ENCODE data around the gene ARFIP2. TPM values are rescaled to one million over a fixed set of nuclear protein-coding genes. Genes with fewer than 3 reads are reported as not detected.

The ARFIP2 gene
- total RNA-seq, 1 experiment from 2014 or later: 55.1 TPM

DNA sequence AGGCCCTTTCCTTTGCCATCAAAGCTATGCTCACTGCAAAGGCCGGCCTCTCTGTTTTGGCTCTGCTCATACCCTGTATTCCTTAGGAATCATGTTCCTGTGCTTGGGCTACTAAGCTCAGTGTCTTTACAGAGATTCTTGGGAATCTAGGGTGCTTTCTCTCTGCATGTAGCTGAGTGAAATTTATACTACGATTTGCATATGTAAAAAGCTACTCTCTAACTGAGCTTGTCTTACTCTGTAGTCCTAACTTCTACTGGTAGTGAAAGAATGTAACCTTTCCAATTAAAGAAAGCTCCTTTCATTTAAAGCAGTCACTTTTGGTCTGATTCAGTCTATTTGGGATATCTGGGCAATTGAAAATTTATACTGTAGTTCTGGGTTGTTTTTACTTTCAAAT, 48.1 kb upstream of the ARFIP2 start:
- H3K4me3 Mint-ChIP-seq: no peak overlapping the region
- H3K18ac ChIP-seq (ENCODE audit: insufficient read length, low read depth, low read length): no peak overlapping the region
- H3K9me3 ChIP-seq (ENCODE audit: control insufficient read depth, low read depth, low read length): no peaks in the 10 kb centered on the region
- TF ChIP-seq, protein P1, sequence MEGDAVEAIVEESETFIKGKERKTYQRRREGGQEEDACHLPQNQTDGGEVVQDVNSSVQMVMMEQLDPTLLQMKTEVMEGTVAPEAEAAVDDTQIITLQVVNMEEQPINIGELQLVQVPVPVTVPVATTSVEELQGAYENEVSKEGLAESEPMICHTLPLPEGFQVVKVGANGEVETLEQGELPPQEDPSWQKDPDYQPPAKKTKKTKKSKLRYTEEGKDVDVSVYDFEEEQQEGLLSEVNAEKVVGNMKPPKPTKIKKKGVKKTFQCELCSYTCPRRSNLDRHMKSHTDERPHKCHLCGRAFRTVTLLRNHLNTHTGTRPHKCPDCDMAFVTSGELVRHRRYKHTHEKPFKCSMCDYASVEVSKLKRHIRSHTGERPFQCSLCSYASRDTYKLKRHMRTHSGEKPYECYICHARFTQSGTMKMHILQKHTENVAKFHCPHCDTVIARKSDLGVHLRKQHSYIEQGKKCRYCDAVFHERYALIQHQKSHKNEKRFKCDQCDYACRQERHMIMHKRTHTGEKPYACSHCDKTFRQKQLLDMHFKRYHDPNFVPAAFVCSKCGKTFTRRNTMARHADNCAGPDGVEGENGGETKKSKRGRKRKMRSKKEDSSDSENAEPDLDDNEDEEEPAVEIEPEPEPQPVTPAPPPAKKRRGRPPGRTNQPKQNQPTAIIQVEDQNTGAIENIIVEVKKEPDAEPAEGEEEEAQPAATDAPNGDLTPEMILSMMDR (conservative IDR thresholded peaks at IDR 0.05): no peak
- no peak overlapping the region for H2AFZ ChIP-seq (ENCODE audit: low read length)
- H3K14ac ChIP-seq (ENCODE audit: insufficient read depth, low read length): no peak overlapping the region
- no peak overlapping the region for H2BK15ac ChIP-seq (ENCODE audit: low read depth, low read length)
- H3K27ac Mint-ChIP-seq: no peak overlapping the region
- no peak overlapping the region for H4K8ac ChIP-seq (replicated peaks; ENCODE audit: insufficient read length, low read depth, low read length)
- no peaks in the 10 kb centered on the region for H4K20me1 ChIP-seq (ENCODE audit: control insufficient read depth, insufficient read depth, insufficient read length)
- no peak overlapping the region for H3K4me2 ChIP-seq (ENCODE audit: insufficient read depth, insufficient read length, low read length)
- H4K91ac ChIP-seq (ENCODE audit: insufficient read length, low read depth, low read length): no peak overlapping the region
- H2BK120ac ChIP-seq (ENCODE audit: low read depth, low read length, poor library complexity, severe bottlenecking): no peak overlapping the region
- H2BK20ac ChIP-seq (ENCODE audit: low read depth, low read length, poor library complexity, severe bottlenecking): no peak overlapping the region
- no peak overlapping the region for H2AK5ac ChIP-seq (ENCODE audit: insufficient read length, low read length)
- H2BK12ac ChIP-seq (ENCODE audit: insufficient read length, low read depth, low read length): no peak overlapping the region
- H3K27ac ChIP-seq (ENCODE audit: insufficient read length, low read depth, low read length): no peak overlapping the region
- no peaks in the 10 kb centered on the region for H3K79me1 ChIP-seq (ENCODE audit: insufficient read depth, low read depth, low read length, poor library complexity, severe bottlenecking)
- H3K27me3 Mint-ChIP-seq (ENCODE audit: low read depth): no peaks in the 10 kb centered on the region
- no peak overlapping the region for H3K56ac ChIP-seq (ENCODE audit: insufficient read length, low read depth, low read length)
- no peak overlapping the region for H3K23ac ChIP-seq (ENCODE audit: insufficient read length, low read depth, low read length)
- WGBS (ENCODE audit: extremely low coverage, insufficient read length, low lambda C conversion rate): no CpG with 5 or more reads among the region's 2 CpGs
- H3K27me3 ChIP-seq (ENCODE audit: insufficient read depth, low read length): no peaks in the 10 kb centered on the region
- peaks cover 0 to 2% (median 0%) of the 10 kb centered on the region in 3 experiments; a peak in 2 of 7 replicates for H3K36me3 Mint-ChIP-seq (ENCODE audit: insufficient read depth in 1 of 3, low read depth in 3 of 3)
- H3K4ac ChIP-seq (ENCODE audit: low read depth, low read length): no peak overlapping the region
- no peak overlapping the region for H3K9ac ChIP-seq (ENCODE audit: extremely low read depth, insufficient read length, low read length)
- H3K79me2 ChIP-seq (ENCODE audit: insufficient read depth, low read length): no peaks in the 10 kb centered on the region
- H3K4me1 ChIP-seq (ENCODE audit: insufficient read depth, low read length): no peaks in the 10 kb centered on the region
- H3K23me2 ChIP-seq (ENCODE audit: insufficient read length, low read depth, low read length, poor library complexity, severe bottlenecking): no peaks in the 10 kb centered on the region
- no peak overlapping the region for H3T11ph ChIP-seq (ENCODE audit: low read length)
- no peak for DNase-seq
- H4K5ac ChIP-seq (ENCODE audit: insufficient read length, low read depth, low read length): no peak overlapping the region
- no peaks in the 10 kb centered on the region for H3K9me3 Mint-ChIP-seq
- no peak overlapping the region for H2BK5ac ChIP-seq (ENCODE audit: insufficient read length, low read length)
- H3K4me1 Mint-ChIP-seq: no peaks in the 10 kb centered on the region

Measured in H9 (cell line).